GM23338 (cell line): ENCODE results near the gene TXNL4B. TPM values are rescaled to one million over a fixed set of nuclear protein-coding genes. Genes with fewer than 3 reads are reported as not detected.
"Not testable (repeated sequence)": the region's sequence is repeated elsewhere in the genome, so short reads cannot be mapped to it uniquely, and the experiment has no call there.

ENCODE experiments used
- ATAC-seq: fragments of 200-7000 bp; cut with Tn5 transposase; 3 replicates; pipeline ENCODE4 v1.9.1; 2020
- DNase-seq: peaks from one replicate; pipeline ENCODE4 v3.0.0-alpha.2; 2015; ENCODE audit warnings: low spot score
- H2AFZ ChIP-seq: fragments of 200-600 bp; sonication (generic); 2 replicates; pipeline ENCODE4 v1.8.0; 2016; ENCODE audit warnings: antibody characterized with exemption, mild to moderate bottlenecking, moderate library complexity
- H3F3A ChIP-seq: fragments of 200-600 bp; sonication (generic); replicated peaks from 2 replicates; pipeline ENCODE4 v1.8.0; 2017; ENCODE audit warnings: antibody characterized with exemption, mixed run types, low read depth
- H3K27ac ChIP-seq: fragments of 200-600 bp; sonication (generic); 2 replicates; pipeline ENCODE4 v1.6.1; 2016; ENCODE audit warnings: low read depth
- H3K27me3 ChIP-seq: fragments of 200-600 bp; sonication (generic); 2 replicates; pipeline ENCODE4 v1.8.0; 2016; ENCODE audit warnings: mild to moderate bottlenecking, mixed run types, moderate library complexity; ENCODE audit not compliant: insufficient read depth
- H3K36me3 ChIP-seq: fragments of 200-600 bp; sonication (generic); 2 replicates; pipeline ENCODE4 v1.8.0; 2016; ENCODE audit warnings: mild to moderate bottlenecking; ENCODE audit not compliant: insufficient read depth
- H3K4me1 ChIP-seq: fragments of 200-600 bp; sonication (generic); 2 replicates; pipeline ENCODE4 v1.8.0; 2016; ENCODE audit warnings: mild to moderate bottlenecking, moderate library complexity; ENCODE audit not compliant: insufficient read depth
- H3K4me2 ChIP-seq: fragments of 200-600 bp; sonication (generic); 2 replicates; pipeline ENCODE4 v1.7.1; 2017; ENCODE audit warnings: mixed run types
- H3K4me3 ChIP-seq: fragments of 200-600 bp; sonication (generic); 2 replicates; pipeline ENCODE4 v1.6.1; 2016; ENCODE audit warnings: mixed run types
- H3K79me2 ChIP-seq: fragments of 200-600 bp; sonication (generic); replicated peaks from 2 replicates; pipeline ENCODE4 v1.8.0; 2017; ENCODE audit warnings: mild to moderate bottlenecking; ENCODE audit not compliant: insufficient read depth
- H3K9me2 ChIP-seq: fragments of 200-600 bp; sonication (generic); 2 replicates; pipeline ENCODE4 v1.8.0; 2017; ENCODE audit not compliant: insufficient read depth
- H4K20me1 ChIP-seq: fragments of 200-600 bp; sonication (generic); replicated peaks from 2 replicates; pipeline ENCODE4 v1.8.0; 2017; ENCODE audit warnings: mild to moderate bottlenecking; ENCODE audit not compliant: insufficient read depth
- H3K27ac Mint-ChIP-seq: 2 replicates; pipeline ENCODE4 v1.8.0; 2020; ENCODE audit warnings: inconsistent platforms, mild to moderate bottlenecking, moderate library complexity, mixed read lengths
- H3K27me3 Mint-ChIP-seq: 3 replicates; pipeline ENCODE4 v1.8.0; 2022; ENCODE audit warnings: low read depth, mild to moderate bottlenecking, moderate library complexity, mixed read lengths, inconsistent platforms; ENCODE audit not compliant: insufficient read depth, poor library complexity
- H3K36me3 Mint-ChIP-seq: 3 replicates; pipeline ENCODE4 v1.8.0; 2021; ENCODE audit warnings: low read depth, mild to moderate bottlenecking, inconsistent platforms, moderate library complexity, mixed read lengths
- H3K4me1 Mint-ChIP-seq: 3 replicates; pipeline ENCODE4 v1.8.0; 2020; ENCODE audit warnings: mild to moderate bottlenecking, inconsistent platforms, mixed read lengths
- H3K4me3 Mint-ChIP-seq: 3 replicates; pipeline ENCODE4 v1.8.0; 2021; ENCODE audit warnings: moderate library complexity, mild to moderate bottlenecking, inconsistent platforms, mixed read lengths
- H3K9me3 Mint-ChIP-seq: 3 replicates; pipeline ENCODE4 v1.8.0; 2020; ENCODE audit warnings: moderate library complexity, mild to moderate bottlenecking, inconsistent platforms, mixed read lengths
- CTCF ChIP-seq, 2 experiments: fragments of 200-600 bp in 1 of 2; sonication (generic) in 1 of 2; conservative IDR thresholded peaks; 2 replicates each; pipeline versions ENCODE4 v1.5.1 to v1.6.1; 2016 to 2017; ENCODE audit warnings: antibody characterized with exemption in 2 of 2, low read depth in 2 of 2, mild to moderate bottlenecking in 2 of 2, moderate library complexity in 1 of 2
- EZH2 ChIP-seq: fragments of 200-600 bp; sonication (generic); IDR thresholded peaks from one replicate; pipeline ENCODE4 v1.8.0; 2017; ENCODE audit warnings: antibody characterized with exemption, mild to moderate bottlenecking, low read depth; ENCODE audit not compliant: unreplicated experiment
- EZH2phosphoT487 ChIP-seq: fragments of 200-600 bp; sonication (generic); IDR thresholded peaks from one replicate; pipeline ENCODE4 v1.8.1; 2018; ENCODE audit warnings: antibody characterized with exemption; ENCODE audit not compliant: unreplicated experiment
- NANOG ChIP-seq: IDR thresholded peaks from 2 replicates; pipeline ENCODE4 v1.6.1; 2016; ENCODE audit warnings: antibody characterized with exemption, borderline replicate concordance
- POLR2AphosphoS5 ChIP-seq: IDR thresholded peaks from 2 replicates; pipeline ENCODE4 v1.6.1; 2016; ENCODE audit warnings: antibody characterized with exemption, low read depth
- REST ChIP-seq: IDR thresholded peaks from one replicate; pipeline ENCODE4 v1.6.1; 2018; ENCODE audit warnings: antibody characterized with exemption; ENCODE audit not compliant: unreplicated experiment
- STAT1 ChIP-seq: IDR thresholded peaks from one replicate; pipeline ENCODE4 v1.6.1; 2016; ENCODE audit warnings: antibody characterized with exemption; ENCODE audit not compliant: unreplicated experiment
- ZNF331 ChIP-seq: fragments of 250-450 bp; sonication (Bioruptor Pico); IDR thresholded peaks from 2 replicates; pipeline ENCODE4 v1.5.0; 2020; ENCODE audit warnings: low read depth, mild to moderate bottlenecking, moderate library complexity
- ZNF462 ChIP-seq: fragments of 250-450 bp; sonication (Bioruptor Pico); IDR thresholded peaks from 2 replicates; pipeline ENCODE4 v1.5.0; 2020; ENCODE audit warnings: mild to moderate bottlenecking, moderate library complexity
- polyA plus RNA-seq: library from polyadenylated mRNA; unstranded; fragments of >200 nt; fragmentation: Nextera tagmentation; extraction: Ambion mirVana; gene quantifications from 2 replicates; pipeline ENCODE4 v1.2.1, GENCODE V29; 2016
- total RNA-seq: library from RNA; depleted of rRNA; stranded (reverse); fragments of >200 nt; shearing (Covaris generic); gene quantifications from 2 replicates; pipeline ENCODE4 v1.2.3, GENCODE V29; 2014

TXNL4B gene
- total and polyA plus RNA-seq, 2 experiments from 2014 or later, result 3.7 to 8.9 TPM

- Histone ChIP-seq H3K9me2 (no peaks in the 10 kb centered on the region), H3K27ac (no peak overlapping the region), H4K20me1 (no peaks in the 10 kb centered on the region), H3K27me3 (no peaks in the 10 kb centered on the region), H3F3A (no peaks in the 10 kb centered on the region), H3K4me1 (no peaks in the 10 kb centered on the region), H3K4me3 (no peak overlapping the region), H3K4me2 (no peak overlapping the region), H2AFZ (no peak overlapping the region), H3K36me3 (no peaks in the 10 kb centered on the region), H3K79me2 (no peaks in the 10 kb centered on the region)
- H3K27ac Mint-ChIP-seq, result no peak overlapping the region
- no peaks in the 10 kb centered on the region for H3K4me1 Mint-ChIP-seq
- no peaks in the 10 kb centered on the region for H3K36me3 Mint-ChIP-seq
- no peaks in the 10 kb centered on the region; the same call in 2 of the 3 replicates for H3K9me3 Mint-ChIP-seq
- no peak for TF ChIP-seq ZNF331 (CRISPR knock-in tag)
- TF ChIP-seq CTCF (conservative IDR thresholded peaks at IDR 0.05; ENCODE audit: low read depth in 2 of 2), result no peak
- no peak for TF ChIP-seq EZH2
- TF ChIP-seq STAT1, result no peak
- no peak for TF ChIP-seq NANOG
- no peak for TF ChIP-seq REST
- no peak for TF ChIP-seq ZNF462
- TF ChIP-seq POLR2AphosphoS5, result no peak
- TF ChIP-seq EZH2phosphoT487, result no peak
- no peak overlapping the region for H3K4me3 Mint-ChIP-seq
- no peak for DNase-seq
- ATAC-seq, result no peak
- H3K27me3 Mint-ChIP-seq, result peaks cover 2% of the 10 kb centered on the region
Observed at GRCh38 chr16:72055911-72056310, 37.5 kb downstream of the TXNL4B start.

GRCh38 chr16:72054254-72054847 lies 39.1 kb downstream of the TXNL4B start, which contains the start of gene HP:
Gene HP, plus strand, starts transcription at chr16:72054505. Its CDS starts 148 bp downstream, at chr16:72054653.
- H3K27me3 Mint-ChIP-seq, H3K4me2 ChIP-seq, H4K20me1 ChIP-seq, H3K4me3 ChIP-seq, H3K27me3 ChIP-seq, DNase-seq, H3K36me3 Mint-ChIP-seq, H3K9me2 ChIP-seq, ATAC-seq, H3K4me3 Mint-ChIP-seq, H2AFZ ChIP-seq, H3K79me2 ChIP-seq, H3F3A ChIP-seq, H3K4me1 Mint-ChIP-seq, H3K36me3 ChIP-seq, H3K27ac ChIP-seq, H3K4me1 ChIP-seq, H3K9me3 Mint-ChIP-seq, H3K27ac Mint-ChIP-seq: not testable (repeated sequence)
